ENCODE data around the gene PIH1D1. TPM values are rescaled to one million over a fixed set of nuclear protein-coding genes. Genes with fewer than 3 reads are reported as not detected.

PIH1D1 gene
- total RNA-seq, 1 experiment from 2014 or later, result 163 TPM

GRCh38 chr19:49491804-49492572 lies 40.4 kb upstream of the PIH1D1 start:
- H2AFZ ChIP-seq (ENCODE audit: low read length), result no peak overlapping the region
- no peaks in the 10 kb centered on the region for H3K9me3 ChIP-seq (ENCODE audit: low read length)
- peaks cover 35% of the 10 kb centered on the region for H3K79me2 ChIP-seq (ENCODE audit: low read length)
- H3K9me2 ChIP-seq (replicated peaks; ENCODE audit: insufficient read depth, low read length), result no peaks in the 10 kb centered on the region
- no peak overlapping the region for H3K9ac ChIP-seq (ENCODE audit: low read length)
- no peak overlapping the region for H3K4me2 ChIP-seq (ENCODE audit: low read depth, low read length, poor library complexity, severe bottlenecking)
- H4K20me1 ChIP-seq (ENCODE audit: insufficient read depth, low read depth, low read length), result peaks cover 41% of the 10 kb centered on the region
- H3K27ac ChIP-seq (ENCODE audit: low read length), result peak overlapping the region; percentile 5; the same call in 1 of the 2 replicates
- H3K36me3 ChIP-seq (ENCODE audit: insufficient read depth, low read length), result peaks cover 51% of the 10 kb centered on the region
- H3K4me3 ChIP-seq (ENCODE audit: low read length), result no peak overlapping the region
- H3K27me3 ChIP-seq (ENCODE audit: low read length), result no peaks in the 10 kb centered on the region
- H3K4me1 ChIP-seq (ENCODE audit: low read length), result peaks cover 26% of the 10 kb centered on the region
- DNase-seq, result peak; percentile 72

GRCh38 chr19:49491030-49491803 lies 39.6 kb upstream of the PIH1D1 start:
- Histone ChIP-seq H3K27me3 (ENCODE audit: low read length) (no peaks in the 10 kb centered on the region), H3K36me3 (ENCODE audit: insufficient read depth, low read length) (peaks cover 45% of the 10 kb centered on the region), H4K20me1 (ENCODE audit: insufficient read depth, low read depth, low read length) (peaks cover 41% of the 10 kb centered on the region), H3K27ac (ENCODE audit: low read length) (no peak overlapping the region), H3K9me2 (replicated peaks; ENCODE audit: insufficient read depth, low read length) (no peaks in the 10 kb centered on the region), H3K4me3 (ENCODE audit: low read length) (no peak overlapping the region), H3K9me3 (ENCODE audit: low read length) (no peaks in the 10 kb centered on the region), H3K4me1 (ENCODE audit: low read length) (peaks cover 25% of the 10 kb centered on the region), H3K4me2 (ENCODE audit: low read depth, low read length, poor library complexity, severe bottlenecking) (no peak overlapping the region), H2AFZ (ENCODE audit: low read length) (no peak overlapping the region), H3K9ac (ENCODE audit: low read length) (no peak overlapping the region), H3K79me2 (ENCODE audit: low read length) (peaks cover 27% of the 10 kb centered on the region)
- peak; percentile 54 for DNase-seq

- Histone ChIP-seq H3K79me2 (ENCODE audit: low read length) (peaks cover 27% of the 10 kb centered on the region), H3K9me2 (replicated peaks; ENCODE audit: insufficient read depth, low read length) (no peaks in the 10 kb centered on the region), H2AFZ (ENCODE audit: low read length) (no peak overlapping the region), H4K20me1 (ENCODE audit: insufficient read depth, low read depth, low read length) (peaks cover 41% of the 10 kb centered on the region), H3K27me3 (ENCODE audit: low read length) (no peaks in the 10 kb centered on the region), H3K36me3 (ENCODE audit: insufficient read depth, low read length) (peaks cover 45% of the 10 kb centered on the region), H3K4me2 (ENCODE audit: low read depth, low read length, poor library complexity, severe bottlenecking) (no peak overlapping the region), H3K27ac (ENCODE audit: low read length) (no peak overlapping the region), H3K4me3 (ENCODE audit: low read length) (no peak overlapping the region), H3K9me3 (ENCODE audit: low read length) (no peaks in the 10 kb centered on the region), H3K9ac (ENCODE audit: low read length) (no peak overlapping the region), H3K4me1 (ENCODE audit: low read length) (peaks cover 22% of the 10 kb centered on the region)
- DNase-seq, result peak; percentile 42
These were observed 38.8 kb upstream of the PIH1D1 start for GRCh38 chr19:49490287-49491029.

- H3K4me3 ChIP-seq (ENCODE audit: low read length), result peak overlapping the region; percentile 95; the same call in 1 of the 2 replicates
- no peaks in the 10 kb centered on the region for H3K9me2 ChIP-seq (replicated peaks; ENCODE audit: insufficient read depth, low read length)
- H3K9ac ChIP-seq (ENCODE audit: low read length), result peak overlapping the region; percentile 95
- peaks cover 41% of the 10 kb centered on the region for H4K20me1 ChIP-seq (ENCODE audit: insufficient read depth, low read depth, low read length)
- peak overlapping the region; percentile 90 for H3K27ac ChIP-seq (ENCODE audit: low read length)
- H3K9me3 ChIP-seq (ENCODE audit: low read length), result no peaks in the 10 kb centered on the region
- peaks cover 19% of the 10 kb centered on the region for H3K4me1 ChIP-seq (ENCODE audit: low read length)
- DNase-seq, result peak; percentile 40
- peaks cover 27% of the 10 kb centered on the region for H3K79me2 ChIP-seq (ENCODE audit: low read length)
- H3K27me3 ChIP-seq (ENCODE audit: low read length), result no peaks in the 10 kb centered on the region
- H2AFZ ChIP-seq (ENCODE audit: low read length), result no peak overlapping the region
- H3K4me2 ChIP-seq (ENCODE audit: low read depth, low read length, poor library complexity, severe bottlenecking), result peak overlapping the region; percentile 83
- H3K36me3 ChIP-seq (ENCODE audit: insufficient read depth, low read length), result peaks cover 45% of the 10 kb centered on the region
These were observed 38.1 kb upstream of the PIH1D1 start for GRCh38 chr19:49489601-49490167.

GRCh38 chr19:49488863-49489537 lies 37.4 kb upstream of the PIH1D1 start:
- no peak for DNase-seq
- H3K27ac ChIP-seq (ENCODE audit: low read length), result peak overlapping the region; percentile 90
- peak overlapping the region; percentile 83 for H3K4me2 ChIP-seq (ENCODE audit: low read depth, low read length, poor library complexity, severe bottlenecking)
- peaks cover 45% of the 10 kb centered on the region for H3K36me3 ChIP-seq (ENCODE audit: insufficient read depth, low read length)
- peaks cover 27% of the 10 kb centered on the region for H3K79me2 ChIP-seq (ENCODE audit: low read length)
- H3K9ac ChIP-seq (ENCODE audit: low read length), result peak overlapping the region; percentile 95
- no peaks in the 10 kb centered on the region for H3K9me2 ChIP-seq (replicated peaks; ENCODE audit: insufficient read depth, low read length)
- H3K27me3 ChIP-seq (ENCODE audit: low read length), result no peaks in the 10 kb centered on the region
- H4K20me1 ChIP-seq (ENCODE audit: insufficient read depth, low read depth, low read length), result peaks cover 41% of the 10 kb centered on the region
- peak overlapping the region; percentile 95 for H3K4me3 ChIP-seq (ENCODE audit: low read length)
- H3K4me1 ChIP-seq (ENCODE audit: low read length), result peaks cover 15% of the 10 kb centered on the region
- no peaks in the 10 kb centered on the region for H3K9me3 ChIP-seq (ENCODE audit: low read length)
- H2AFZ ChIP-seq (ENCODE audit: low read length), result no peak overlapping the region

GRCh38 chr19:49488046-49488862 lies 36.6 kb upstream of the PIH1D1 start:
- peak; percentile 68 for DNase-seq
- Histone ChIP-seq H3K4me3 (ENCODE audit: low read length) (peak overlapping the region; percentile 95), H3K9ac (ENCODE audit: low read length) (peak overlapping the region; percentile 95), H2AFZ (ENCODE audit: low read length) (no peak overlapping the region), H3K4me2 (ENCODE audit: low read depth, low read length, poor library complexity, severe bottlenecking) (peak overlapping the region; percentile 83), H3K9me2 (replicated peaks; ENCODE audit: insufficient read depth, low read length) (no peaks in the 10 kb centered on the region), H3K27me3 (ENCODE audit: low read length) (no peaks in the 10 kb centered on the region), H3K36me3 (ENCODE audit: insufficient read depth, low read length) (peaks cover 45% of the 10 kb centered on the region), H3K79me2 (ENCODE audit: low read length) (peaks cover 27% of the 10 kb centered on the region), H3K27ac (ENCODE audit: low read length) (peak overlapping the region; percentile 90), H3K9me3 (ENCODE audit: low read length) (no peaks in the 10 kb centered on the region), H3K4me1 (ENCODE audit: low read length) (peaks cover 15% of the 10 kb centered on the region), H4K20me1 (ENCODE audit: insufficient read depth, low read depth, low read length) (peaks cover 41% of the 10 kb centered on the region)
